Fibroblast of lung (primary cell): ENCODE data around the gene TSPAN9. TPM values are rescaled to one million over a fixed set of nuclear protein-coding genes. Genes with fewer than 3 reads are reported as not detected.

ENCODE experiments used
- DNase-seq, 2 donors: peaks; one replicate each; pipeline versions ENCODE4 v3.0.0 to v3.0.0-alpha.2; 2010; ENCODE audit warnings: low read depth in 2 of 2
- H2AFZ ChIP-seq: 2 replicates; pipeline ENCODE4 v1.5.1; 2012; ENCODE audit warnings: low read length, control low read depth, inconsistent platforms
- H3K27ac ChIP-seq: 2 replicates; pipeline ENCODE4 v1.5.1; 2011; ENCODE audit warnings: low read length, control low read depth; ENCODE audit not compliant: insufficient read depth
- H3K27me3 ChIP-seq: 2 replicates; pipeline ENCODE4 v1.5.1; 2011; ENCODE audit warnings: mild to moderate bottlenecking, low read length; ENCODE audit not compliant: control insufficient read depth, insufficient read depth
- H3K36me3 ChIP-seq: 2 replicates; pipeline ENCODE4 v1.5.1; 2011; ENCODE audit warnings: low read length; ENCODE audit not compliant: control insufficient read depth, insufficient read depth
- H3K4me1 ChIP-seq: 2 replicates; pipeline ENCODE4 v1.5.1; 2011; ENCODE audit warnings: low read length; ENCODE audit not compliant: control insufficient read depth, insufficient read depth; ENCODE audit errors: extremely low read depth
- H3K4me2 ChIP-seq: 2 replicates; pipeline ENCODE4 v1.5.1; 2011; ENCODE audit warnings: low read length, control low read depth; ENCODE audit not compliant: insufficient read depth; ENCODE audit errors: extremely low read depth
- H3K4me3 ChIP-seq, 4 experiments: fragments of 200-600 bp in 1 of 4; sonication (generic) in 1 of 4; replicated peaks in 1 of 4; 2 replicates each; pipeline ENCODE4 v1.5.1; 2011 to 2016; ENCODE audit warnings: low read length in 4 of 4, low read depth in 3 of 4, mild to moderate bottlenecking in 3 of 4, control low read depth in 2 of 4, inconsistent platforms in 1 of 4, mixed read lengths in 1 of 4; ENCODE audit not compliant: insufficient read depth in 1 of 4; ENCODE audit errors: control extremely low read depth in 1 of 4
- H3K79me2 ChIP-seq: 2 replicates; pipeline ENCODE4 v1.5.1; 2012; ENCODE audit warnings: mild to moderate bottlenecking, low read length, inconsistent platforms; ENCODE audit not compliant: control insufficient read depth, insufficient read depth
- H3K9ac ChIP-seq: 2 replicates; pipeline ENCODE4 v1.5.1; 2011; ENCODE audit warnings: mild to moderate bottlenecking, low read length, control low read depth; ENCODE audit not compliant: insufficient read depth
- H3K9me3 ChIP-seq: 2 replicates; pipeline ENCODE4 v1.5.1; 2012; ENCODE audit warnings: low read depth, low read length; ENCODE audit not compliant: control insufficient read depth, insufficient read depth
- H4K20me1 ChIP-seq: 2 replicates; pipeline ENCODE4 v1.5.1; 2011; ENCODE audit warnings: low read length; ENCODE audit not compliant: control insufficient read depth, insufficient read depth; ENCODE audit errors: extremely low read depth
- EZH2 ChIP-seq: IDR thresholded peaks from 2 replicates; pipeline ENCODE4 v1.5.1; 2012; ENCODE audit warnings: low read length, control low read depth, mild to moderate bottlenecking; ENCODE audit errors: missing control alignments
- polyA plus RNA-seq, 2 donors: library from polyadenylated mRNA; depleted of rRNA in 1 of 2; stranded (reverse) in 1 of 2; unstranded in 1 of 2; fragments of >200 nt; gene quantifications; 2 replicates each; pipeline ENCODE4 v1.2.1, GENCODE V29; 2011 to 2012; ENCODE audit warnings: missing spikeins in 1 of 2
- total RNA-seq: library from RNA; depleted of rRNA; stranded (reverse); fragments of >200 nt; gene quantifications from 2 replicates; pipeline ENCODE4 v1.2.1, GENCODE V29; 2014
- TF ChIP-seq, protein P1 (sequence below), 2 donors: IDR thresholded peaks in 1 of 2; conservative IDR thresholded peaks in 1 of 2; 1 replicate in 1 of 2; 2 replicates in 1 of 2; pipeline ENCODE4 v1.5.1; 2011 to 2012; ENCODE audit warnings: low read length in 2 of 2, control low read depth in 1 of 2, inconsistent platforms in 1 of 2, low read depth in 1 of 2, mild to moderate bottlenecking in 1 of 2

TSPAN9 gene
- total and polyA plus RNA-seq, 2 donors (not counting 1 experiment from before 2014, with no cell fraction given): 31.1 to 35.2 TPM

DNA sequence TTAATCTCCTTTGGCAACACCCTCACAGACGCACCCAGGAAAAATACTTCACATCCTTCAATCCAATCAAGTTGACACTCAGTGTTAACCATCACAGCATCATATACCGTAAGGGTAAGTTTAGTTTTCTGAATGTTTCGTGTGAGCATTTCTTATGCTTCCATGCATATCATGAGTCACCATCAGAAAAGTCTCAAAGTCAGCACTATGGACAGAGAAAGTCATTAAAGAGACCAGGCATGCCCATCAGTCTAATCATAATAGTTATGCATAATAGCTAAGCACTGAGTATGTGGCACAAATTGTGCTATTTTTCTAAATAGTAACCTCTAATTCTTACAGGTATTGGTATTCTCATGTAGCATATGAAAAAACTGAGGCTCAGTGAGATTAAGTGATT lies 255.0 kb downstream of the TSPAN9 start:
- H4K20me1 ChIP-seq: no peaks in the 10 kb centered on the region
- H3K4me1 ChIP-seq: no peaks in the 10 kb centered on the region
- H3K79me2 ChIP-seq: no peaks in the 10 kb centered on the region
- no peak overlapping the region for H3K27ac ChIP-seq
- no peak overlapping the region for H2AFZ ChIP-seq
- no peaks in the 10 kb centered on the region for H3K9me3 ChIP-seq
- peak; percentile 14 to 20 for DNase-seq
- no peak overlapping the region for H3K4me3 ChIP-seq
- no peak for TF ChIP-seq EZH2
- TF ChIP-seq, protein P1, sequence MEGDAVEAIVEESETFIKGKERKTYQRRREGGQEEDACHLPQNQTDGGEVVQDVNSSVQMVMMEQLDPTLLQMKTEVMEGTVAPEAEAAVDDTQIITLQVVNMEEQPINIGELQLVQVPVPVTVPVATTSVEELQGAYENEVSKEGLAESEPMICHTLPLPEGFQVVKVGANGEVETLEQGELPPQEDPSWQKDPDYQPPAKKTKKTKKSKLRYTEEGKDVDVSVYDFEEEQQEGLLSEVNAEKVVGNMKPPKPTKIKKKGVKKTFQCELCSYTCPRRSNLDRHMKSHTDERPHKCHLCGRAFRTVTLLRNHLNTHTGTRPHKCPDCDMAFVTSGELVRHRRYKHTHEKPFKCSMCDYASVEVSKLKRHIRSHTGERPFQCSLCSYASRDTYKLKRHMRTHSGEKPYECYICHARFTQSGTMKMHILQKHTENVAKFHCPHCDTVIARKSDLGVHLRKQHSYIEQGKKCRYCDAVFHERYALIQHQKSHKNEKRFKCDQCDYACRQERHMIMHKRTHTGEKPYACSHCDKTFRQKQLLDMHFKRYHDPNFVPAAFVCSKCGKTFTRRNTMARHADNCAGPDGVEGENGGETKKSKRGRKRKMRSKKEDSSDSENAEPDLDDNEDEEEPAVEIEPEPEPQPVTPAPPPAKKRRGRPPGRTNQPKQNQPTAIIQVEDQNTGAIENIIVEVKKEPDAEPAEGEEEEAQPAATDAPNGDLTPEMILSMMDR (conservative IDR thresholded peaks at IDR 0.05 in 1 of 2, IDR thresholded peaks at IDR 0.05 in 1 of 2; ENCODE audit: low read depth in 1 of 2, low read length in 2 of 2): no peak
- no peaks in the 10 kb centered on the region for H3K36me3 ChIP-seq
- no peak overlapping the region for H3K9ac ChIP-seq
- H3K27me3 ChIP-seq: peaks cover 3% of the 10 kb centered on the region
- no peak overlapping the region for H3K4me2 ChIP-seq

- H3K9me3 ChIP-seq: no peaks in the 10 kb centered on the region
- no peaks in the 10 kb centered on the region for H3K79me2 ChIP-seq
- H3K4me1 ChIP-seq: no peaks in the 10 kb centered on the region
- no peak overlapping the region for H2AFZ ChIP-seq
- H4K20me1 ChIP-seq: no peaks in the 10 kb centered on the region
- DNase-seq: no peak
- no peak overlapping the region for H3K27ac ChIP-seq
- no peak for TF ChIP-seq EZH2
- H3K36me3 ChIP-seq: no peaks in the 10 kb centered on the region
- H3K4me3 ChIP-seq: no peak overlapping the region
- no peak overlapping the region for H3K4me2 ChIP-seq
- H3K27me3 ChIP-seq: peaks cover 3% of the 10 kb centered on the region
- no peak overlapping the region for H3K9ac ChIP-seq
Observed at GRCh38 chr12:3333583-3333982, 256.4 kb downstream of the TSPAN9 start.

GRCh38 chr12:3333991-3334391 lies 256.8 kb downstream of the TSPAN9 start:
- Histone ChIP-seq H3K4me1 (no peaks in the 10 kb centered on the region), H3K79me2 (no peaks in the 10 kb centered on the region), H3K27ac (no peak overlapping the region), H3K36me3 (no peaks in the 10 kb centered on the region), H3K9me3 (no peaks in the 10 kb centered on the region), H3K4me2 (no peak overlapping the region), H3K9ac (no peak overlapping the region), H4K20me1 (no peaks in the 10 kb centered on the region), H3K27me3 (peaks cover 3% of the 10 kb centered on the region), H2AFZ (no peak overlapping the region), H3K4me3 (no peak overlapping the region)
- no peak for DNase-seq
- TF ChIP-seq, protein P1 (conservative IDR thresholded peaks at IDR 0.05 in 1 of 2, IDR thresholded peaks at IDR 0.05 in 1 of 2; ENCODE audit: low read depth in 1 of 2, low read length in 2 of 2): no peak
- TF ChIP-seq EZH2: no peak
